ENCODE measurements around the gene TUBGCP5. TPM values are rescaled to one million over a fixed set of nuclear protein-coding genes. Genes with fewer than 3 reads are reported as not detected.
"Not testable (repeated sequence)": the region's sequence is repeated elsewhere in the genome, so short reads cannot be mapped to it uniquely, and the experiment has no call there.

The TUBGCP5 gene
- total RNA-seq, 1 experiment from 2014 or later = 18.8 TPM

GRCh38 chr15:23013681-23014080 lies 25.7 kb downstream of the TUBGCP5 start (continued):
- TF ChIP-seq, protein P1, sequence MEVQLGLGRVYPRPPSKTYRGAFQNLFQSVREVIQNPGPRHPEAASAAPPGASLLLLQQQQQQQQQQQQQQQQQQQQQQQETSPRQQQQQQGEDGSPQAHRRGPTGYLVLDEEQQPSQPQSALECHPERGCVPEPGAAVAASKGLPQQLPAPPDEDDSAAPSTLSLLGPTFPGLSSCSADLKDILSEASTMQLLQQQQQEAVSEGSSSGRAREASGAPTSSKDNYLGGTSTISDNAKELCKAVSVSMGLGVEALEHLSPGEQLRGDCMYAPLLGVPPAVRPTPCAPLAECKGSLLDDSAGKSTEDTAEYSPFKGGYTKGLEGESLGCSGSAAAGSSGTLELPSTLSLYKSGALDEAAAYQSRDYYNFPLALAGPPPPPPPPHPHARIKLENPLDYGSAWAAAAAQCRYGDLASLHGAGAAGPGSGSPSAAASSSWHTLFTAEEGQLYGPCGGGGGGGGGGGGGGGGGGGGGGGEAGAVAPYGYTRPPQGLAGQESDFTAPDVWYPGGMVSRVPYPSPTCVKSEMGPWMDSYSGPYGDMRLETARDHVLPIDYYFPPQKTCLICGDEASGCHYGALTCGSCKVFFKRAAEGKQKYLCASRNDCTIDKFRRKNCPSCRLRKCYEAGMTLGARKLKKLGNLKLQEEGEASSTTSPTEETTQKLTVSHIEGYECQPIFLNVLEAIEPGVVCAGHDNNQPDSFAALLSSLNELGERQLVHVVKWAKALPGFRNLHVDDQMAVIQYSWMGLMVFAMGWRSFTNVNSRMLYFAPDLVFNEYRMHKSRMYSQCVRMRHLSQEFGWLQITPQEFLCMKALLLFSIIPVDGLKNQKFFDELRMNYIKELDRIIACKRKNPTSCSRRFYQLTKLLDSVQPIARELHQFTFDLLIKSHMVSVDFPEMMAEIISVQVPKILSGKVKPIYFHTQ (CRISPR knock-in tag; IDR thresholded peaks at IDR 0.05) = no peak
- TF ChIP-seq, protein P2, sequence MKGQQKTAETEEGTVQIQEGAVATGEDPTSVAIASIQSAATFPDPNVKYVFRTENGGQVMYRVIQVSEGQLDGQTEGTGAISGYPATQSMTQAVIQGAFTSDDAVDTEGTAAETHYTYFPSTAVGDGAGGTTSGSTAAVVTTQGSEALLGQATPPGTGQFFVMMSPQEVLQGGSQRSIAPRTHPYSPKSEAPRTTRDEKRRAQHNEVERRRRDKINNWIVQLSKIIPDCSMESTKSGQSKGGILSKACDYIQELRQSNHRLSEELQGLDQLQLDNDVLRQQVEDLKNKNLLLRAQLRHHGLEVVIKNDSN (CRISPR knock-in tag; IDR thresholded peaks at IDR 0.05) = no peak
- TF ChIP-seq, protein P3, sequence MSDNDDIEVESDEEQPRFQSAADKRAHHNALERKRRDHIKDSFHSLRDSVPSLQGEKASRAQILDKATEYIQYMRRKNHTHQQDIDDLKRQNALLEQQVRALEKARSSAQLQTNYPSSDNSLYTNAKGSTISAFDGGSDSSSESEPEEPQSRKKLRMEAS (CRISPR knock-in tag; IDR thresholded peaks at IDR 0.05) = no peak
- TF ChIP-seq FOXP1 (CRISPR knock-in tag; IDR thresholded peaks at IDR 0.05; ENCODE audit: borderline replicate concordance) (no peak), ZSCAN18 (CRISPR knock-in tag; IDR thresholded peaks at IDR 0.05) (no peak)
- TF ChIP-seq, protein P4, sequence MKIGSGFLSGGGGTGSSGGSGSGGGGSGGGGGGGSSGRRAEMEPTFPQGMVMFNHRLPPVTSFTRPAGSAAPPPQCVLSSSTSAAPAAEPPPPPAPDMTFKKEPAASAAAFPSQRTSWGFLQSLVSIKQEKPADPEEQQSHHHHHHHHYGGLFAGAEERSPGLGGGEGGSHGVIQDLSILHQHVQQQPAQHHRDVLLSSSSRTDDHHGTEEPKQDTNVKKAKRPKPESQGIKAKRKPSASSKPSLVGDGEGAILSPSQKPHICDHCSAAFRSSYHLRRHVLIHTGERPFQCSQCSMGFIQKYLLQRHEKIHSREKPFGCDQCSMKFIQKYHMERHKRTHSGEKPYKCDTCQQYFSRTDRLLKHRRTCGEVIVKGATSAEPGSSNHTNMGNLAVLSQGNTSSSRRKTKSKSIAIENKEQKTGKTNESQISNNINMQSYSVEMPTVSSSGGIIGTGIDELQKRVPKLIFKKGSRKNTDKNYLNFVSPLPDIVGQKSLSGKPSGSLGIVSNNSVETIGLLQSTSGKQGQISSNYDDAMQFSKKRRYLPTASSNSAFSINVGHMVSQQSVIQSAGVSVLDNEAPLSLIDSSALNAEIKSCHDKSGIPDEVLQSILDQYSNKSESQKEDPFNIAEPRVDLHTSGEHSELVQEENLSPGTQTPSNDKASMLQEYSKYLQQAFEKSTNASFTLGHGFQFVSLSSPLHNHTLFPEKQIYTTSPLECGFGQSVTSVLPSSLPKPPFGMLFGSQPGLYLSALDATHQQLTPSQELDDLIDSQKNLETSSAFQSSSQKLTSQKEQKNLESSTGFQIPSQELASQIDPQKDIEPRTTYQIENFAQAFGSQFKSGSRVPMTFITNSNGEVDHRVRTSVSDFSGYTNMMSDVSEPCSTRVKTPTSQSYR (CRISPR knock-in tag; IDR thresholded peaks at IDR 0.05) = no peak

- peaks cover 41% of the 10 kb centered on the region for H3K36me3 Mint-ChIP-seq
- POLR2A ChIA-PET = not testable (repeated sequence)
These were observed 26.8 kb downstream of the TUBGCP5 start for GRCh38 chr15:23012616-23013015.

GRCh38 chr15:23003736-23004135 lies 35.6 kb downstream of the TUBGCP5 start:
- H3K36me3 Mint-ChIP-seq = peaks cover 61% of the 10 kb centered on the region
- CTCF ChIA-PET = interaction anchor here (0.6 kb wide), 1 partner anchor 24 kb away, joined by 4 read pairs; no protein-coding TSS in a partner anchor
- ATAC-seq (no peak), DNase-seq (ENCODE audit: low spot score) (no peak)
- POLR2A ChIA-PET = no interaction called here
- no peak overlapping the region for H3K4me3 Mint-ChIP-seq
- no peaks in the 10 kb centered on the region for H3K4me1 Mint-ChIP-seq
- H3K27me3 Mint-ChIP-seq (ENCODE audit: low read depth) = no peaks in the 10 kb centered on the region
- H3K27ac Mint-ChIP-seq = no peak overlapping the region
- H3K9me3 Mint-ChIP-seq = no peaks in the 10 kb centered on the region
- TF ChIP-seq NFE2L1 (CRISPR knock-in tag; IDR thresholded peaks at IDR 0.05) = no peak
- TF ChIP-seq SOX15 (CRISPR knock-in tag; IDR thresholded peaks at IDR 0.05) = no peak
- no peak for TF ChIP-seq E2F1 (CRISPR knock-in tag; IDR thresholded peaks at IDR 0.05)
- TF ChIP-seq, protein P1 (CRISPR knock-in tag; IDR thresholded peaks at IDR 0.05) = no peak
- TF ChIP-seq, protein P5, sequence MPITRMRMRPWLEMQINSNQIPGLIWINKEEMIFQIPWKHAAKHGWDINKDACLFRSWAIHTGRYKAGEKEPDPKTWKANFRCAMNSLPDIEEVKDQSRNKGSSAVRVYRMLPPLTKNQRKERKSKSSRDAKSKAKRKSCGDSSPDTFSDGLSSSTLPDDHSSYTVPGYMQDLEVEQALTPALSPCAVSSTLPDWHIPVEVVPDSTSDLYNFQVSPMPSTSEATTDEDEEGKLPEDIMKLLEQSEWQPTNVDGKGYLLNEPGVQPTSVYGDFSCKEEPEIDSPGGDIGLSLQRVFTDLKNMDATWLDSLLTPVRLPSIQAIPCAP (CRISPR knock-in tag; IDR thresholded peaks at IDR 0.05) = no peak
- TF ChIP-seq, protein P6, sequence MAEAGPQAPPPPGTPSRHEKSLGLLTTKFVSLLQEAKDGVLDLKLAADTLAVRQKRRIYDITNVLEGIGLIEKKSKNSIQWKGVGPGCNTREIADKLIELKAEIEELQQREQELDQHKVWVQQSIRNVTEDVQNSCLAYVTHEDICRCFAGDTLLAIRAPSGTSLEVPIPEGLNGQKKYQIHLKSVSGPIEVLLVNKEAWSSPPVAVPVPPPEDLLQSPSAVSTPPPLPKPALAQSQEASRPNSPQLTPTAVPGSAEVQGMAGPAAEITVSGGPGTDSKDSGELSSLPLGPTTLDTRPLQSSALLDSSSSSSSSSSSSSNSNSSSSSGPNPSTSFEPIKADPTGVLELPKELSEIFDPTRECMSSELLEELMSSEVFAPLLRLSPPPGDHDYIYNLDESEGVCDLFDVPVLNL (CRISPR knock-in tag; IDR thresholded peaks at IDR 0.05; ENCODE audit: borderline replicate concordance, low read depth) = no peak
- TF ChIP-seq, protein P7, sequence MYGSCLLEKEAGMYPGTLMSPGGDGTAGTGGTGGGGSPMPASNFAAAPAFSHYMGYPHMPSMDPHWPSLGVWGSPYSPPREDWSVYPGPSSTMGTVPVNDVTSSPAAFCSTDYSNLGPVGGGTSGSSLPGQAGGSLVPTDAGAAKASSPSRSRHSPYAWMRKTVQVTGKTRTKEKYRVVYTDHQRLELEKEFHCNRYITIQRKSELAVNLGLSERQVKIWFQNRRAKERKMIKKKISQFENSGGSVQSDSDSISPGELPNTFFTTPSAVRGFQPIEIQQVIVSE (CRISPR knock-in tag; IDR thresholded peaks at IDR 0.05; ENCODE audit: borderline replicate concordance) = no peak
- TF ChIP-seq, protein P4 (CRISPR knock-in tag; IDR thresholded peaks at IDR 0.05) = no peak

More at GRCh38 chr15:23012616-23013015, 26.8 kb downstream of the TUBGCP5 start:
- CTCF ChIA-PET = interaction anchor here (2.0 kb wide), 1 partner anchor 23 kb away, joined by 4 read pairs; no protein-coding TSS in a partner anchor
- not testable (repeated sequence) for H3K9me3 Mint-ChIP-seq; H3K27me3 Mint-ChIP-seq (ENCODE audit: low read depth); ATAC-seq; H3K4me3 Mint-ChIP-seq; H3K27ac Mint-ChIP-seq; DNase-seq (ENCODE audit: low spot score); H3K4me1 Mint-ChIP-seq

Data from WTC11 (cell line).